Mesenchymal stem cell (in vitro differentiated cells and primary cell): Measurements from ENCODE around the gene STAB1.
A peak's percentile ranks its signal among the peaks of the same experiment; 100 is the strongest.

ENCODE experiments used
- DNase-seq: peaks from one replicate; pipeline ENCODE4 v3.0.0-alpha.2; 2013
- H2AFZ ChIP-seq: one replicate; pipeline ENCODE4 v1.6.1; 2013; ENCODE audit warnings: low read depth, mild to moderate bottlenecking, control low read depth, inconsistent platforms, low read length, moderate library complexity
- H2AK5ac ChIP-seq: 2 replicates; pipeline ENCODE4 v1.6.1; 2013; ENCODE audit warnings: low read length, moderate library complexity, mild to moderate bottlenecking, inconsistent platforms; ENCODE audit not compliant: severe bottlenecking
- H2BK120ac ChIP-seq: one replicate; pipeline ENCODE4 v1.6.1; 2013; ENCODE audit warnings: low read depth, mild to moderate bottlenecking, inconsistent platforms, low read length, moderate library complexity
- H2BK12ac ChIP-seq, 2 experiments: one replicate each; pipeline ENCODE4 v1.6.1; 2013; ENCODE audit warnings: inconsistent platforms in 2 of 2, low read length in 2 of 2, mild to moderate bottlenecking in 2 of 2, moderate library complexity in 2 of 2, control low read depth in 1 of 2
- H2BK15ac ChIP-seq: one replicate; pipeline ENCODE4 v1.6.1; 2013; ENCODE audit warnings: mild to moderate bottlenecking, low read depth, inconsistent platforms; ENCODE audit not compliant: poor library complexity, severe bottlenecking
- H2BK5ac ChIP-seq: 2 replicates; pipeline ENCODE4 v1.6.1; 2013; ENCODE audit warnings: low read depth, mild to moderate bottlenecking, low read length, control low read depth, inconsistent platforms; ENCODE audit not compliant: poor library complexity, severe bottlenecking
- H3K14ac ChIP-seq, 2 experiments: one replicate each; pipeline ENCODE4 v1.6.1; 2013; ENCODE audit warnings: inconsistent platforms in 2 of 2, low read length in 2 of 2, control low read depth in 1 of 2, mild to moderate bottlenecking in 1 of 2, moderate library complexity in 1 of 2
- H3K18ac ChIP-seq, 2 experiments: one replicate each; pipeline ENCODE4 v1.6.1; 2013; ENCODE audit warnings: inconsistent platforms in 2 of 2, low read length in 2 of 2, control low read depth in 1 of 2, low read depth in 1 of 2, mild to moderate bottlenecking in 1 of 2
- H3K23ac ChIP-seq, 2 experiments: one replicate each; pipeline ENCODE4 v1.6.1; 2013; ENCODE audit warnings: inconsistent platforms in 2 of 2, low read length in 2 of 2, mild to moderate bottlenecking in 2 of 2, moderate library complexity in 2 of 2, control low read depth in 1 of 2
- H3K27ac ChIP-seq: 2 replicates; pipeline ENCODE4 v1.5.1; 2013; ENCODE audit warnings: mild to moderate bottlenecking, moderate library complexity, low read length, control low read depth, inconsistent platforms; ENCODE audit not compliant: poor library complexity, severe bottlenecking
- H3K27me3 ChIP-seq, 2 experiments: 2 replicates each; pipeline versions ENCODE4 v1.6.1 to v1.7.0; 2013; ENCODE audit warnings: low read length in 2 of 2, mild to moderate bottlenecking in 2 of 2, moderate library complexity in 2 of 2, control low read depth in 1 of 2, inconsistent platforms in 1 of 2; ENCODE audit not compliant: control insufficient read depth in 1 of 2, insufficient read depth in 1 of 2
- H3K36me3 ChIP-seq, 2 experiments: 2 replicates each; pipeline versions ENCODE4 v1.6.1 to v1.7.0; 2013; ENCODE audit warnings: low read length in 2 of 2, control low read depth in 1 of 2, inconsistent platforms in 1 of 2, low read depth in 1 of 2, mild to moderate bottlenecking in 1 of 2; ENCODE audit not compliant: insufficient read depth in 2 of 2, control insufficient read depth in 1 of 2
- H3K4ac ChIP-seq, 2 experiments: one replicate each; pipeline ENCODE4 v1.6.1; 2013; ENCODE audit warnings: inconsistent platforms in 2 of 2, low read length in 2 of 2, mild to moderate bottlenecking in 2 of 2, moderate library complexity in 2 of 2, control low read depth in 1 of 2, low read depth in 1 of 2
- H3K4me1 ChIP-seq: 2 replicates; pipeline ENCODE4 v1.6.1; 2013; ENCODE audit warnings: low read depth, low read length, control low read depth; ENCODE audit not compliant: control insufficient read depth, insufficient read depth
- H3K4me2 ChIP-seq: 2 replicates; pipeline ENCODE4 v1.6.1; 2013; ENCODE audit warnings: low read length, mild to moderate bottlenecking, inconsistent platforms; ENCODE audit not compliant: poor library complexity, severe bottlenecking
- H3K4me3 ChIP-seq, 2 experiments: 2 replicates each; pipeline versions ENCODE4 v1.5.1 to v1.7.0; 2013; ENCODE audit warnings: low read length in 2 of 2, mild to moderate bottlenecking in 2 of 2, control low read depth in 1 of 2, low read depth in 1 of 2; ENCODE audit not compliant: insufficient read depth in 1 of 2
- H3K79me1 ChIP-seq: replicated peaks from 2 replicates; pipeline ENCODE4 v1.6.1; 2013; ENCODE audit warnings: mild to moderate bottlenecking, control low read depth, low read length, inconsistent platforms; ENCODE audit not compliant: poor library complexity, severe bottlenecking
- H3K9ac ChIP-seq: 2 replicates; pipeline ENCODE4 v1.7.0; 2013; ENCODE audit warnings: mild to moderate bottlenecking, low read length, moderate library complexity
- H3K9me3 ChIP-seq: 2 replicates; pipeline ENCODE4 v1.7.0; 2013; ENCODE audit warnings: mild to moderate bottlenecking, low read length; ENCODE audit not compliant: control insufficient read depth
- H4K8ac ChIP-seq: one replicate; pipeline ENCODE4 v1.6.1; 2013; ENCODE audit warnings: inconsistent platforms, mild to moderate bottlenecking, low read length, moderate library complexity
- H4K91ac ChIP-seq: one replicate; pipeline ENCODE4 v1.6.1; 2013; ENCODE audit warnings: mild to moderate bottlenecking, low read length, inconsistent platforms
- WGBS: methylation state at CpG from one replicate; pipeline ENCODE4 v1.1.7; 2013; ENCODE audit warnings: mixed read lengths; 5-methylcytosine and 5-hydroxymethylcytosine counted together

The STAB1 gene

GRCh38 chr3:52547143-52547542 is 52.0 kb downstream of the STAB1 start:
- Histone ChIP-seq H2BK15ac (no peak overlapping the region), H4K8ac (no peak overlapping the region), H2AK5ac (no peak overlapping the region), H3K14ac (no peak overlapping the region), H3K4ac (no peak overlapping the region), H2BK5ac (no peak overlapping the region), H3K79me1 (peaks cover 18% of the 10 kb centered on the region), H3K4me1 (peaks cover 2% of the 10 kb centered on the region), H2BK120ac (no peak overlapping the region), H3K4me2 (no peak overlapping the region), H3K23ac (no peak overlapping the region), H3K4me3 (no peak overlapping the region), H3K9me3 (no peaks in the 10 kb centered on the region), H3K27ac (no peak overlapping the region), H3K27me3 (no peaks in the 10 kb centered on the region), H2BK12ac (no peak overlapping the region), H3K18ac (no peak overlapping the region), H4K91ac (no peak overlapping the region), H2AFZ (no peak overlapping the region), H3K9ac (no peak overlapping the region), H3K36me3 (peaks cover 22 to 84% of the 10 kb centered on the region in 2 experiments)
- no peak for DNase-seq
- 82% methylated on average over 2 of the region's 2 CpGs for WGBS

- Histone ChIP-seq H3K4ac (no peak overlapping the region), H2BK5ac (no peak overlapping the region), H2AFZ (no peak overlapping the region), H2BK12ac (no peak overlapping the region), H3K23ac (no peak overlapping the region), H2BK120ac (no peak overlapping the region), H3K14ac (no peak overlapping the region), H2BK15ac (no peak overlapping the region), H3K27ac (no peak overlapping the region), H3K18ac (no peak overlapping the region), H3K9ac (no peak overlapping the region), H3K4me2 (no peak overlapping the region), H4K91ac (no peak overlapping the region), H3K36me3 (peaks cover 33 to 83% of the 10 kb centered on the region in 2 experiments), H3K79me1 (peaks cover 22% of the 10 kb centered on the region), H3K4me1 (peaks cover 2% of the 10 kb centered on the region), H3K9me3 (no peaks in the 10 kb centered on the region), H3K4me3 (no peak overlapping the region), H3K27me3 (no peaks in the 10 kb centered on the region), H2AK5ac (no peak overlapping the region), H4K8ac (no peak overlapping the region)
- no peak for DNase-seq
Observed at GRCh38 chr3:52551118-52551517, 56.0 kb downstream of the STAB1 start.

GRCh38 chr3:52552089-52552488 is 57.0 kb downstream of the STAB1 start:
- Histone ChIP-seq H3K23ac (no peak overlapping the region), H3K9ac (no peak overlapping the region), H3K79me1 (peaks cover 26% of the 10 kb centered on the region), H2BK12ac (no peak overlapping the region), H2BK120ac (no peak overlapping the region), H3K9me3 (no peaks in the 10 kb centered on the region), H3K27ac (no peak overlapping the region), H2BK5ac (no peak overlapping the region), H3K36me3 (peaks cover 33 to 82% of the 10 kb centered on the region in 2 experiments), H2AFZ (no peak overlapping the region), H3K18ac (no peak overlapping the region), H3K27me3 (no peaks in the 10 kb centered on the region), H2AK5ac (no peak overlapping the region), H3K4me3 (no peak overlapping the region), H3K14ac (no peak overlapping the region), H4K8ac (no peak overlapping the region), H4K91ac (no peak overlapping the region), H3K4me1 (peaks cover 2% of the 10 kb centered on the region), H3K4me2 (no peak overlapping the region), H2BK15ac (no peak overlapping the region), H3K4ac (no peak overlapping the region)
- DNase-seq: no peak
- WGBS: 88% methylated on average over 2 of the region's 3 CpGs

- Histone ChIP-seq H2AFZ (no peak overlapping the region), H2BK12ac (peak overlapping the region in 1 of 2 experiments; percentile 7), H3K18ac (no peak overlapping the region), H3K14ac (no peak overlapping the region), H3K4ac (no peak overlapping the region), H3K27me3 (no peaks in the 10 kb centered on the region), H2BK120ac (no peak overlapping the region), H2BK5ac (no peak overlapping the region), H4K8ac (no peak overlapping the region), H3K27ac (no peak overlapping the region), H3K9ac (no peak overlapping the region), H3K4me2 (no peak overlapping the region), H3K4me3 (no peak overlapping the region), H3K4me1 (peaks cover 2% of the 10 kb centered on the region), H4K91ac (no peak overlapping the region), H2AK5ac (no peak overlapping the region), H3K23ac (no peak overlapping the region), H3K79me1 (peaks cover 33% of the 10 kb centered on the region), H2BK15ac (no peak overlapping the region), H3K36me3 (peaks cover 36 to 82% of the 10 kb centered on the region in 2 experiments), H3K9me3 (no peaks in the 10 kb centered on the region)
- 97% methylated on average over 5 of the region's 5 CpGs for WGBS
- DNase-seq: no peak
Observed at GRCh38 chr3:52554026-52554755, 59.1 kb downstream of the STAB1 start.
